Measurements from ENCODE around the gene LSP1.

LSP1 gene

DNA sequence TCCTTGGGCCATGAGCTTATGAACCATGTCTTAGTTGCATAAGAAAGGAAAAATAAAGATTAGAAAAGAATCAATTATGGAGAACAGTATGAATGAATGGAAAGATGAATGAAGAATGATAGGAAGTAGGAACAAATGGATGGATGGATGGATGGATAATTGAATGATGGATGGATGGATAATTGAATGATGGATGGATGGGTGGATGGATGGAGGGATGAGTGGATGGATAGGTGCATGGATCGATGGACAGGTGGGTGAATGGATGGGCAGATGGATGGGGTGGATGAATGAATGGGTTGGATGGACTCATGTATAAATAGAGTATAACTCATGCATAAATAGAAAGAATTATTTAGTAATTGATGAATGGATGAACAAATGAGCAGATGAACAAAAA, 7.2 kb downstream of the LSP1 start:
- no peak overlapping the region for H3K4me3 ChIP-seq (ENCODE audit: low read depth, low read length)
- TF ChIP-seq, protein P1, sequence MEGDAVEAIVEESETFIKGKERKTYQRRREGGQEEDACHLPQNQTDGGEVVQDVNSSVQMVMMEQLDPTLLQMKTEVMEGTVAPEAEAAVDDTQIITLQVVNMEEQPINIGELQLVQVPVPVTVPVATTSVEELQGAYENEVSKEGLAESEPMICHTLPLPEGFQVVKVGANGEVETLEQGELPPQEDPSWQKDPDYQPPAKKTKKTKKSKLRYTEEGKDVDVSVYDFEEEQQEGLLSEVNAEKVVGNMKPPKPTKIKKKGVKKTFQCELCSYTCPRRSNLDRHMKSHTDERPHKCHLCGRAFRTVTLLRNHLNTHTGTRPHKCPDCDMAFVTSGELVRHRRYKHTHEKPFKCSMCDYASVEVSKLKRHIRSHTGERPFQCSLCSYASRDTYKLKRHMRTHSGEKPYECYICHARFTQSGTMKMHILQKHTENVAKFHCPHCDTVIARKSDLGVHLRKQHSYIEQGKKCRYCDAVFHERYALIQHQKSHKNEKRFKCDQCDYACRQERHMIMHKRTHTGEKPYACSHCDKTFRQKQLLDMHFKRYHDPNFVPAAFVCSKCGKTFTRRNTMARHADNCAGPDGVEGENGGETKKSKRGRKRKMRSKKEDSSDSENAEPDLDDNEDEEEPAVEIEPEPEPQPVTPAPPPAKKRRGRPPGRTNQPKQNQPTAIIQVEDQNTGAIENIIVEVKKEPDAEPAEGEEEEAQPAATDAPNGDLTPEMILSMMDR (IDR thresholded peaks at IDR 0.05; ENCODE audit: low read depth, low read length), result no peak

DNA sequence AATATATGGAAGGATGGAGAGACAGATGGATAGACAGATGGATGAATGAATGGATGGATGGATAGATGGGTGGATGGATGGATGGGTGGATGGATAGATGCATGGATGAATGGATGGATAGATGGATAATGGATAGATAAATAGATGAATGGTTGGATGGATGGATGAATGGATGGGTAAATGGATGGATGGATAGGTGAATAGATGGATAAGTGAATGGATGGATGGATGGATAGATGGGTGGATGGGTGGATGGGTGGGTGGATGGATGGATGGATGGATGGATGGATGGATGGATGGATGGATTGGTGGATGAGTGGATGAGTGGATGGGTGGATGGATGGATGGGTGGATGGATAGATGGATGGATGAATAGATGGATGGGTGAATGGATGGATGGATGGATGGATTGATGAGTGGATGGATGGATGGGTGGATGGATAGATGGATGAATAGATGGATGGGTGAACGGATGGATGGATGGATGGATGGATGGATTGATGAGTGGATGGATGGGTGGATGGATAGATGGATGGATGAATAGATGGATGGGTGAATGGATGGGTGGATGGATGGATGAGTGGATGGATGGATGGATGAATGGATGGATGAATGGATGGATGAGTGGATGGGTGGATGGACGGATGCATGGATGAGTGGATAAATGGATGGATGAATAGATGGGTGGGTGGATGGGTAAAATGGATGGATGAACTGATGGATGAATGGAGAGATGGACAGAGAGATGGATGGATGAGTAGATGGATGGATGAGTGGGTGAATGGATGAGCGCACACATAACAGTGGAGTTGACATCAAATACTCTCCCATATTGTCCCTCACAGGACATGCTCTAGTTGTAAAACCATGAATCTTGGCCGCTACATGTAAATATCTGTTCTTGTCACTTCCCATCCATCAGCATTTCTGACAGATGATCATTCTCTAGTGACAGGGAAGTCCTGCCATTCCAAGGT, 8.8 kb downstream of the LSP1 start:
- H3K4me3 ChIP-seq (ENCODE audit: low read depth, low read length), result no peak overlapping the region
- TF ChIP-seq, protein P1 (IDR thresholded peaks at IDR 0.05; ENCODE audit: low read depth, low read length), result no peak

DNA sequence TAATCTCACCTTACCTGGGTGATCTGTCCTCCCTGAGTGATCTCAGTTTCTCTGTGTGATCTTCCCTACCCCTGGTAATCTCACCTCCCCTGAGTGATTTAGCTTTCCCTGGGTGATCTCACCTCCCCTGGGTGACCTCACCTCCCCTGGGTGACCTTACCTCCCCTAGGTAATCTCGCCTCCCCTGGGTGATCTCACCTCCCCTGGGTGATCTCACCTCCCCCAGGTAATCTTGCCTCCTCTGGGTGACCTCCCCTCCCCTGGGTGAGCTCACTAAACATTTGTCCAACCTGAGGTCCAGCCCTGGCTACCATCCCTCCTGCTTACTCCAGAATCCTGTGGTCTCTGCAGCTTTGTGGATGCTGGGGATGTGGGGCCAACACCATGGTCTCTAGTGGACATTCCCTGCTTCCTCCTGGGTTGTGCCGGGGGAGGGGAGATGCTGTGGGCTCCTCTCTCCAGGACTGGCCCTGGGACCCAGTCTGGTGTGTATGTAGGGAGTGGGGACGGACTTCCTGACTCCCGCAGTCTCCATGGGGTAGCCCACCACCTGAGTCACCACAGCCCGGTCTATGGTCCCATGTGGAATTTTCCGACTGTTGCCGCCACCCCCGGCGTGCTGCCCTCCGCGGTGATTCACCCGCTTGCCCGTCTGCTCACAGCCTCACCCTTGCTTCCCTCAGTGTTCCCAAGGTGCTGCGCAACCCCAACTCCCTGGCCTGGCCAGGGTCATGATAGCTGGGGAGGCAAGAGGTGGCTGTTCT, 9.9 kb downstream of the LSP1 start:
- TF ChIP-seq, protein P1 (IDR thresholded peaks at IDR 0.05; ENCODE audit: low read depth, low read length), result no peak
- no peak overlapping the region for H3K4me3 ChIP-seq (ENCODE audit: low read depth, low read length)

DNA sequence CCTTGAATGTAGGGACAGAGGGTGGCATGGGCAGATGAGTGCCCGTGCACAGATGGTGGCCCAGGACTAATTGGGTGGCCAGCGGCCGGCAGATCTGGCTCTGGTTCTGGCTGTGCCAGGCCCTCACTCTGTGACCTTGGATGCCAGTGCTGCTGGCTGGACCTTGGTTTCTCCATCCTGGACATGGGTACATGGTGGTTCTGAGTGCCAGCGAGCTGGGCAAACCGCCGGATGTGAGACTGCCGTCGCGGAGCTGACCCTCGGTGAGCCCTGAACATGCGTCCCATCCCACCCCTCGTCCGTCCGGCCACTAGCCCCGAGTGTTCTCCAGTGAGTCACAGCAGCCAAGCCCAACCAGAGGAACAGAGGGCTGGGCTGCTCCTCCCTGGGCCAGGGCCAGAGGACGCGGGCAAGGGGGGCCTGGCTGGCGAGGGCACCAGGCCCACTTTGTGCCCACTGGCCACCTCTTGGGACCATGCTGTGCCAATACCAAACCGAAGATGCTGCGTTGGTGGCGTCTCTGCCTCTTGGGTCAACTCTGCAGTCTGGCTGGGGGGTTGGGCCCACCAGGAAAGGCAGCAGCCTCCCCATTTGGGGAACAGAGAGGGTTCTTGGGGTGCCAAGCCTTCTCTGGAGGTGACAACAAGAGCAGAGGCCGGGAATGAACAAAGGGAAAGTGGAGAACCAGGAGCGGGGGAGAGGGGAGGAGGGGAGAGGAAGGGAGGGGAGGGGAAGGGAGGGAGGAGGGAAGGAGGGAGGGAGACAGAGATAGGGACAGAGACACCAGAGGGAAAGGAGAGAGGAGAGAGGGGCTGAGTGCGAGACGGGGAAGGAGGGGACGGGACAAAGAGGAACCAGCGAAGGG, 10.7 kb downstream of the LSP1 start:
- TF ChIP-seq, protein P1 (IDR thresholded peaks at IDR 0.05; ENCODE audit: low read depth, low read length), result no peak
- H3K4me3 ChIP-seq (ENCODE audit: low read depth, low read length), result no peak overlapping the region

DNA sequence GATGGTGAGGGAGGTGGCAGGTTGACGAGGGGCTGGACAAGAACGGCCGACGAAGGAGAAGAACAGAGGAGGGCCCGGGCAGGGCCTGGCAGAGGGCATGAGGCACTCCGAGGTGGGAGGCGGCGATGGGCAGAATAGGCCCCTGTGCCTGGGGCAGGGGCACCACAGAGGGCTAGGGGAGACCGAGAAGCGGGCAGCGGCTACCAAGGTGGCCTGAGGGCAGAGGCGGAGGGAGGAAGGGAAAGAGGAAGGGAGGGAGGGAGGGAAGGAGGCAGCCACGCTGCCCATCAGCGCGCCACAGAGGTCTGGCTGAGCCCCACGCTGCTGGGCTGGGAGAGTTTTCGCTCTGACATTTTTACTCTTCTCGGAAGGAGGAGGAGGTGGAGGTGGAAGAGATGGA, 11.3 kb downstream of the LSP1 start:
- TF ChIP-seq, protein P1 (IDR thresholded peaks at IDR 0.05; ENCODE audit: low read depth, low read length), result no peak

DNA sequence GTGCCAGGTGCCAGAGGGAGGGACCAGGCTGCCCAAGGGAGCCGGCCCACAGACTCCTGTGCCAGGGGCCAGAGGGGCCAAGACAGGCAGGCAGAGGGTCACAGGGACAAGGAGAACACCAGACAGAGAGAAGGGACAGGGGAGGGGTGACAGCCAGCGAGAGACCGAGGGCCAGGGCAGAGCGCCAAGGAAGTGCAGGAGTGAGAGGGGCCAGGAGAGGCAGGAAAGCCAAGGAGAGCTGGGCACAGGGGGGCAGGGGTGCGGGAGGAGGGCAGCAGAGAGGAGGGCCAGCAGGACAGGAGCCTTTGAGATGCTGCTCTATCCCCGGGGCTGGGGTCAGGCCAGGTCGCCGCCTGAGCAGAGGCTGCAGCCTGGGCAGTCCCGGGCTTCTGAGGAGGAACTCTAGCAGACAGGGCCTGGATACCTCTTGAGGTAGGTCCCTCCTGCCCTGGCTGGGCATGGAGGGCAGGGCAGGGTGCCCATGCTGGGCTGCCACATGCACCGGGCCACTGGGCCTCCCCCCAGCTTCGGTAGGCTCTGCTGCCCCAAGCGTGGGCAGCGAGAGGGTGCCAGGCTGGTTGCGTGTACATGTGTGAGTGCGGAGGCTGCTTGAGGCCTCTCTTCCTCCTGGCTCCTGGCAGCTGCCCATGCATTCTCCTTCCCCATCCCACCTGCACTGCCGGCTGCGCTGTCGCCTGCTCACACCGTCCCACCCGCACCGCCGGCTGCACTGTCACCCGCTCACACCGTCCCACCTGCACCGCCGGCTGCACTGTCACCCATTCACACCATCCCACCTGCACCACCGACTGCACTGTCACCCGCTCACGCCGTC, 12.2 kb downstream of the LSP1 start:
- H3K4me3 ChIP-seq (ENCODE audit: low read depth, low read length), result no peak overlapping the region
- TF ChIP-seq, protein P1 (IDR thresholded peaks at IDR 0.05; ENCODE audit: low read depth, low read length), result no peak

More for the DNA sequence above, 11.3 kb downstream of the LSP1 start:
- H3K4me3 ChIP-seq (ENCODE audit: low read depth, low read length), result no peak overlapping the region
